Chondrocyte (in vitro differentiated cells): ENCODE data around the gene GRK5. TPM values are rescaled to one million over a fixed set of nuclear protein-coding genes. Genes with fewer than 3 reads are reported as not detected.

ENCODE experiments used
- DNase-seq: peaks from one replicate; pipeline ENCODE4 v3.0.0; 2021; ENCODE audit warnings: mixed read lengths, low spot score
- H3K27ac Mint-ChIP-seq: one replicate; pipeline ENCODE4 v1.8.0; 2021; ENCODE audit warnings: mild to moderate bottlenecking, moderate library complexity, mixed read lengths; ENCODE audit not compliant: unreplicated experiment
- H3K27me3 Mint-ChIP-seq: 2 replicates; pipeline ENCODE4 v1.8.0; 2021; ENCODE audit warnings: low read depth, mixed read lengths
- H3K36me3 Mint-ChIP-seq: 2 replicates; pipeline ENCODE4 v1.8.0; 2021; ENCODE audit warnings: low read depth, mixed read lengths
- H3K4me1 Mint-ChIP-seq: 2 replicates; pipeline ENCODE4 v1.8.0; 2021; ENCODE audit warnings: low read depth, mild to moderate bottlenecking, mixed read lengths
- H3K4me3 Mint-ChIP-seq: one replicate; pipeline ENCODE4 v1.8.0; 2021; ENCODE audit warnings: mild to moderate bottlenecking, moderate library complexity, mixed read lengths; ENCODE audit not compliant: unreplicated experiment
- H3K9me3 Mint-ChIP-seq: 2 replicates; pipeline ENCODE4 v1.8.0; 2021; ENCODE audit warnings: low read depth, mixed read lengths
- CTCF ChIP-seq: fragments of 200-600 bp; sonication (generic); IDR thresholded peaks from 2 replicates; pipeline ENCODE4 v1.5.0; 2021; ENCODE audit warnings: antibody characterized with exemption, mild to moderate bottlenecking, moderate library complexity
- microRNA-seq: library from miRNA; unstranded; fragments of <30 nt; microRNA quantifications from one replicate; pipeline ENCODE4 v1.2.0, GENCODE V29; 2020; ENCODE audit warnings: borderline number of aligned reads
- total RNA-seq: library from RNA; stranded (reverse); gene quantifications from 3 replicates; pipeline ENCODE4 v1.2.1, GENCODE V29; 2021

The GRK5 gene
- total RNA-seq, 1 donor from 2014 or later: 16.4 TPM

- TF ChIP-seq CTCF: no peak
- peaks cover 4% of the 10 kb centered on the region for H3K4me1 Mint-ChIP-seq
- no peak for DNase-seq
These were observed 294.8 kb downstream of the GRK5 start for GRCh38 chr10:119502209-119502608.

GRCh38 chr10:119502618-119503155 lies 295.3 kb downstream of the GRK5 start:
- Mint-ChIP-seq H3K9me3 (no peaks in the 10 kb centered on the region), H3K4me1 (peaks cover 4% of the 10 kb centered on the region), H3K36me3 (peaks cover 6% of the 10 kb centered on the region), H3K27ac (no peak overlapping the region), H3K4me3 (no peak overlapping the region), H3K27me3 (no peaks in the 10 kb centered on the region)
- no peak for TF ChIP-seq CTCF
- DNase-seq: no peak

More at GRCh38 chr10:119502209-119502608, 294.8 kb downstream of the GRK5 start:
- Mint-ChIP-seq H3K4me3 (no peak overlapping the region), H3K9me3 (no peaks in the 10 kb centered on the region), H3K27me3 (no peaks in the 10 kb centered on the region), H3K27ac (no peak overlapping the region), H3K36me3 (peaks cover 6% of the 10 kb centered on the region)

- Mint-ChIP-seq H3K27ac (no peak overlapping the region), H3K36me3 (peaks cover 3% of the 10 kb centered on the region), H3K27me3 (no peaks in the 10 kb centered on the region), H3K4me3 (no peak overlapping the region), H3K4me1 (peaks cover 4% of the 10 kb centered on the region), H3K9me3 (no peaks in the 10 kb centered on the region)
- no peak for TF ChIP-seq CTCF
- no peak for DNase-seq
These were observed 296.4 kb downstream of the GRK5 start for GRCh38 chr10:119503821-119504220.

GRCh38 chr10:119504651-119505050 lies 297.3 kb downstream of the GRK5 start:
- Mint-ChIP-seq H3K4me1 (no peaks in the 10 kb centered on the region), H3K4me3 (no peak overlapping the region), H3K36me3 (peaks cover 3% of the 10 kb centered on the region), H3K27ac (no peak overlapping the region), H3K9me3 (no peaks in the 10 kb centered on the region), H3K27me3 (no peaks in the 10 kb centered on the region)
- DNase-seq: no peak
- TF ChIP-seq CTCF: no peak

GRCh38 chr10:119505131-119505551 lies 297.8 kb downstream of the GRK5 start:
- Mint-ChIP-seq H3K4me1 (peaks cover 2% of the 10 kb centered on the region), H3K27me3 (no peaks in the 10 kb centered on the region), H3K36me3 (peaks cover 4% of the 10 kb centered on the region), H3K27ac (no peak overlapping the region), H3K4me3 (no peak overlapping the region), H3K9me3 (no peaks in the 10 kb centered on the region)
- no peak for DNase-seq
- TF ChIP-seq CTCF: no peak

Small RNAs within 50 kb of the gene (microRNA-seq; reads per million reads assigned to microRNA genes)
- not detected for gene MIR4681

Other genes starting within 250 kb of the GRK5 start
- 3.8 to 9.7 TPM (median 4.5 TPM) in 3 replicates for gene NANOS1, start 177.9 kb upstream of the GRK5 start, total RNA-seq
- 121 to 136 TPM (median 134 TPM) in 3 replicates for gene EIF3A, start 126.8 kb upstream of the GRK5 start, total RNA-seq
- 32.4 to 43.0 TPM (median 40.1 TPM) in 3 replicates for gene DENND10, start 103.5 kb upstream of the GRK5 start, total RNA-seq
- 12.8 to 13.9 TPM (median 13.9 TPM) in 3 replicates for gene SFXN4, start 41.9 kb upstream of the GRK5 start, total RNA-seq
- 78.6 to 85.0 TPM (median 79.2 TPM) in 3 replicates for gene PRDX3, start 28.8 kb upstream of the GRK5 start, total RNA-seq